Hematopoietic multipotent progenitor cell treated with erythropoietin and hydrocortisone succinate and interleukin-3 and kit ligand, for 8 days (in vitro differentiated cells): ENCODE data around the gene ARGLU1.

Source experiments
- DNase-seq: peaks from one replicate; pipeline ENCODE4 v3.0.0-alpha.2; 2015

Gene ARGLU1

GRCh38 chr13:106586648-106587166 is 18.8 kb upstream of the ARGLU1 start:
- DNase-seq, result no peak

GRCh38 chr13:106581225-106581624 is 13.3 kb upstream of the ARGLU1 start:
- DNase-seq, result no peak

GRCh38 chr13:106575896-106576295 is 8.0 kb upstream of the ARGLU1 start:
- DNase-seq, result no peak

- no peak for DNase-seq
Measured at GRCh38 chr13:106573868-106574267, 5.9 kb upstream of the ARGLU1 start.

GRCh38 chr13:106573284-106573846 is 5.4 kb upstream of the ARGLU1 start:
- DNase-seq, result no peak

- DNase-seq, result peak; percentile 80
Measured at GRCh38 chr13:106570299-106570852, 2.4 kb upstream of the ARGLU1 start.

GRCh38 chr13:106569233-106570095 is 1.5 kb upstream of the ARGLU1 start:
- DNase-seq, result no peak

GRCh38 chr13:106568299-106569003 is 514 bp upstream of the ARGLU1 start:
- no peak for DNase-seq

- DNase-seq, result peak; percentile 80
Measured at GRCh38 chr13:106566641-106567473, 1.1 kb downstream of the ARGLU1 start.

GRCh38 chr13:106565127-106565775 is 2.7 kb downstream of the ARGLU1 start:
- DNase-seq, result no peak

- no peak for DNase-seq
Measured at GRCh38 chr13:106562301-106562700, 5.6 kb downstream of the ARGLU1 start.

GRCh38 chr13:106561551-106562170 is 6.3 kb downstream of the ARGLU1 start:
- DNase-seq, result no peak

- DNase-seq, result no peak
Measured at GRCh38 chr13:106560821-106561220, 7.1 kb downstream of the ARGLU1 start.

GRCh38 chr13:106558527-106558926 is 9.4 kb downstream of the ARGLU1 start:
- no peak for DNase-seq

GRCh38 chr13:106555631-106556328 is 12.2 kb downstream of the ARGLU1 start:
- DNase-seq, result no peak

GRCh38 chr13:106551751-106552150 is 16.2 kb downstream of the ARGLU1 start:
- DNase-seq, result no peak

- DNase-seq, result no peak
Measured at GRCh38 chr13:106551350-106551749, 16.6 kb downstream of the ARGLU1 start.

GRCh38 chr13:106550570-106551135 is 17.3 kb downstream of the ARGLU1 start:
- no peak for DNase-seq

GRCh38 chr13:106548064-106548696 is 19.8 kb downstream of the ARGLU1 start:
- no peak for DNase-seq

- DNase-seq, result no peak
Measured at GRCh38 chr13:106541826-106542225, 26.1 kb downstream of the ARGLU1 start.
